Upper lobe of right lung (tissue), 1 donor: ENCODE results near the gene PEPD. TPM values are rescaled to one million over a fixed set of nuclear protein-coding genes. Genes with fewer than 3 reads are reported as not detected.

Source experiments
- ATAC-seq: fragments of 200-7000 bp; cut with Tn5 transposase; one replicate; pipeline ENCODE4 v1.9.1; 2020; ENCODE audit warnings: mild to moderate bottlenecking, moderate library complexity
- DNase-seq: peaks from one replicate; pipeline ENCODE4 v3.0.0-alpha.2; 2020
- H3K27ac ChIP-seq: fragments of 200-600 bp; one replicate; pipeline ENCODE4 v1.8.0; 2022
- H3K27me3 ChIP-seq: fragments of 200-600 bp; one replicate; pipeline ENCODE4 v1.8.0; 2022; ENCODE audit warnings: mild to moderate bottlenecking
- H3K36me3 ChIP-seq: fragments of 200-600 bp; one replicate; pipeline ENCODE4 v1.8.0; 2022
- H3K4me1 ChIP-seq: fragments of 200-600 bp; one replicate; pipeline ENCODE4 v1.8.0; 2022
- H3K4me3 ChIP-seq: fragments of 200-600 bp; one replicate; pipeline ENCODE4 v1.8.0; 2022; ENCODE audit warnings: mild to moderate bottlenecking
- H3K9me3 ChIP-seq: fragments of 200-600 bp; one replicate; pipeline ENCODE4 v1.8.0; 2022
- CTCF ChIP-seq: fragments of 200-600 bp; IDR thresholded peaks from one replicate; pipeline ENCODE4 v1.8.0; 2022; ENCODE audit warnings: antibody characterized with exemption
- intact Hi-C: fragments of 100-400 bp; cut with DNase I; formaldehyde crosslinking; loops from one replicate; pipeline ENCODE4 v1.11.0; 2022
- total RNA-seq: library from RNA; stranded (reverse); fragmentation: NEBNext Ultra II Directional; extraction: Animal tissue kit (Norgen Biotek cat#: 25700); gene quantifications from one replicate; pipeline ENCODE4 v1.2.1, GENCODE V29; 2021
- donor health status: DM: no; HTN: yes; CAD: no; lungs with severe emphysema.

PEPD gene
- total RNA-seq, 1 donor from 2014 or later, result 78.4 TPM

DNA sequence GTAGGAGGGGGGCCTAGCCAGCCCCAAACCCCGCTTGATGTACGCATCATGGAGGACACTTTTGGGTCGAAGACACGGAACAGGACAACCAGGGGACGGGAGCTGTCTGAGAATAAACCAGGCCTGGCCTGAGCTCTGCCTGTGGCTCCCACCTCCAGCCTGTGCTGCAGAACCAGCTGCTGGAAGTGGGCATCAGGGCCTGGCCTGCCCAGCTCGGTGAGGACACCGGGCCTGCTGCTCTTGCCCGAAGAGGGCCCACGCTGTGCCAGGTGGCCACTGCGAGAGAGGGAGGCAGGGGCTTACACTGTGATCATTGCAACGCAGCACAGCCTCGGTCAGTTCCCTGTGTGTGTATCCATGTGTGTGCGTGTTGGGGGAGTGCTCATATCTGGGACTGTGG lies 113.5 kb downstream of the PEPD start:
- Histone ChIP-seq H3K36me3 (peaks cover 7% of the 10 kb centered on the region), H3K27me3 (no peaks in the 10 kb centered on the region), H3K4me1 (peaks cover 19% of the 10 kb centered on the region), H3K4me3 (no peak overlapping the region), H3K9me3 (no peaks in the 10 kb centered on the region), H3K27ac (no peak overlapping the region)
- TF ChIP-seq CTCF, result no peak
- DNase-seq (no peak), ATAC-seq (no peak)
- intact Hi-C loops, result loop anchor here (5.0 kb wide), 1 partner anchor 166 kb away; no protein-coding TSS in a partner anchor

- no peak for DNase-seq
- intact Hi-C loops, result loop anchor here (5.0 kb wide), 1 partner anchor 165 kb away; no protein-coding TSS in a partner anchor
These were observed 113.9 kb downstream of the PEPD start for GRCh38 chr19:33407716-33408115.

DNA sequence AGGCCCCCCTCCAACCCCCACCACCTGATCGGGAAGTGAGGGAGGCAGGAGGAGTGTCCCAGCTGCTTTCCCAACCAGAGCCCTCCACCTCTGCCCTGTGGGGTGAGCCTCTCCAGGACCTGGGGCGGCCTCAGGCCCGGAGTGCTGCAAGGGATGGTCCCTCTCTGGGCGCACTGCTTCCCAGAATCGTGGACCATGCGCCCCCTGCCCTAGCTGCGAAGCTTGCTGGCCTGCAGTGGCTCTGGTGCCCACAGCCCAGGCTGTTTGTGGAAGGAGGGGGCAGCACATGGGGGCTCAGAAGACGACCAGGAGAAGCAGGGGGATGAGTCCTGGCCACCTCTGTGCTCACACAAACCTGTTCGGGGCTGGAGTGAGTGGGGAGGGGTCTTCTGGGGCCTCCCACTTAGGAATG lies 114.4 kb downstream of the PEPD start:
- DNase-seq (peak; percentile 65), ATAC-seq (no peak)
- intact Hi-C loops, result loop anchor here (5.0 kb wide), 1 partner anchor 165 kb away; no protein-coding TSS in a partner anchor
- Histone ChIP-seq H3K4me3 (no peak overlapping the region), H3K36me3 (peaks cover 7% of the 10 kb centered on the region), H3K9me3 (no peaks in the 10 kb centered on the region), H3K27ac (no peak overlapping the region), H3K27me3 (no peaks in the 10 kb centered on the region), H3K4me1 (peaks cover 21% of the 10 kb centered on the region)
- peak; percentile 4 for TF ChIP-seq CTCF

More at GRCh38 chr19:33407716-33408115, 113.9 kb downstream of the PEPD start:
- no peak for ATAC-seq
- TF ChIP-seq CTCF, result no peak
- Histone ChIP-seq H3K27ac (no peak overlapping the region), H3K36me3 (peaks cover 7% of the 10 kb centered on the region), H3K4me3 (no peak overlapping the region), H3K27me3 (no peaks in the 10 kb centered on the region), H3K9me3 (no peaks in the 10 kb centered on the region), H3K4me1 (peaks cover 21% of the 10 kb centered on the region)

DNA sequence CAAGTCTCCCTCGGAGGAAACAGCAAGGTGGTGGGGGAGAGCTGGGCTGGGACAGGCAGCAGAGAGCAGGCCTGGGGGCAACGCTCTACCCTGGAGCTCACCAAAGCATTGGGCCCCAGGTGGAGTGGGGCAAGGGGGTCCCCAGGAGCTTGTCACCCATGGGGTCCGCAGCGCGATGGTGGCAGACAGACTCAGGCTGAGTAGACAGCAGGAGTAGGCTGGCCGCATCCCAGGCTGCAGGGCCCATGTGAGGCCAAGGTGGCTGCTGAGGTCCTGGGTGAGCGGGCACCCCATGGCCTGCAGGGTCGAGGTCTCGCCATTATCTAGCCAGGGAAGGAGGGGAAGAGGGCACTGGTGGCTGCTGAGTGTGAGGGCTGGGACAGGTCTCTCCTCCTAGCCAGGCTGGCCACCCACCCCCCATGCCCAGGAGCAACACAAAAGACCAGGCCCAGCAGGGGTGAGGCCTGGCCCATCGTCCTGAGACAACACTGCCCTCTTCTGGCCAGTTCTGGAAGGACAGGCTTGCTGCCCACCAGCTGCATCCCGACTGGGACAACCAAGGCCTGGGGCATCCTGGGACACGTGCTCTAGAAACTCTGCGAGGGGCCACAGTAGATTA lies 115.0 kb downstream of the PEPD start:
- intact Hi-C loops, result loop anchor here (5.0 kb wide), 1 partner anchor 164 kb away; no protein-coding TSS in a partner anchor

More for the DNA sequence above, 115.0 kb downstream of the PEPD start:
- Histone ChIP-seq H3K9me3 (no peaks in the 10 kb centered on the region), H3K36me3 (peaks cover 6% of the 10 kb centered on the region), H3K4me1 (peaks cover 21% of the 10 kb centered on the region), H3K4me3 (no peak overlapping the region), H3K27me3 (no peaks in the 10 kb centered on the region), H3K27ac (no peak overlapping the region)
- ATAC-seq (peak; percentile 80), DNase-seq (peak; percentile 82)
- peak; percentile 96 for TF ChIP-seq CTCF
